Measurements from ENCODE around the gene MACROD2.

GRCh38 chr20:15958142-15958541 lies 1962.8 kb downstream of the MACROD2 start:
- TF ChIP-seq, protein P1, sequence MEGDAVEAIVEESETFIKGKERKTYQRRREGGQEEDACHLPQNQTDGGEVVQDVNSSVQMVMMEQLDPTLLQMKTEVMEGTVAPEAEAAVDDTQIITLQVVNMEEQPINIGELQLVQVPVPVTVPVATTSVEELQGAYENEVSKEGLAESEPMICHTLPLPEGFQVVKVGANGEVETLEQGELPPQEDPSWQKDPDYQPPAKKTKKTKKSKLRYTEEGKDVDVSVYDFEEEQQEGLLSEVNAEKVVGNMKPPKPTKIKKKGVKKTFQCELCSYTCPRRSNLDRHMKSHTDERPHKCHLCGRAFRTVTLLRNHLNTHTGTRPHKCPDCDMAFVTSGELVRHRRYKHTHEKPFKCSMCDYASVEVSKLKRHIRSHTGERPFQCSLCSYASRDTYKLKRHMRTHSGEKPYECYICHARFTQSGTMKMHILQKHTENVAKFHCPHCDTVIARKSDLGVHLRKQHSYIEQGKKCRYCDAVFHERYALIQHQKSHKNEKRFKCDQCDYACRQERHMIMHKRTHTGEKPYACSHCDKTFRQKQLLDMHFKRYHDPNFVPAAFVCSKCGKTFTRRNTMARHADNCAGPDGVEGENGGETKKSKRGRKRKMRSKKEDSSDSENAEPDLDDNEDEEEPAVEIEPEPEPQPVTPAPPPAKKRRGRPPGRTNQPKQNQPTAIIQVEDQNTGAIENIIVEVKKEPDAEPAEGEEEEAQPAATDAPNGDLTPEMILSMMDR (conservative IDR thresholded peaks at IDR 0.05 in 1 of 2, IDR thresholded peaks at IDR 0.05 in 1 of 2; ENCODE audit: extremely low read depth in 1 of 2, insufficient read depth in 1 of 2, low read depth in 1 of 2, low read length in 2 of 2): no peak
- no peak for TF ChIP-seq EZH2 (IDR thresholded peaks at IDR 0.05; ENCODE audit: borderline replicate concordance, low read length)

Data from mammary epithelial cell (primary cell).